BJ (cell line): ENCODE data around the gene FAM20B. TPM values are rescaled to one million over a fixed set of nuclear protein-coding genes. Genes with fewer than 3 reads are reported as not detected.

Experiments
- CTCF ChIA-PET: fragments of 350-600 bp; formaldehyde crosslinking; extraction: SDS; loops from one replicate; lab custom pipeline; 2021; ENCODE audit warnings: antibody characterized with exemption, inconsistent platforms; lab: Yijun Ruan, JAX
- POLR2A ChIA-PET: fragments of 300-600 bp; sonication (Branson Sonifier 250); formaldehyde crosslinking; extraction: SDS; loops from one replicate; lab custom pipeline; 2021; ENCODE audit warnings: antibody characterized with exemption; lab: Charles Lee
- DNase-seq: peaks from one replicate; pipeline ENCODE4 v3.0.0-alpha.2; 2011; ENCODE audit warnings: low read depth
- H3K27me3 ChIP-seq: 2 replicates; pipeline ENCODE4 v1.6.0; 2011; ENCODE audit warnings: low read length; ENCODE audit not compliant: control insufficient read depth, insufficient read depth
- H3K36me3 ChIP-seq: 2 replicates; pipeline ENCODE4 v1.5.1; 2011; ENCODE audit warnings: low read length; ENCODE audit not compliant: control insufficient read depth, insufficient read depth
- H3K4me3 ChIP-seq: 2 replicates; pipeline ENCODE4 v1.5.1; 2011; ENCODE audit warnings: low read depth, mild to moderate bottlenecking, control low read depth, low read length
- polyA plus RNA-seq: library from polyadenylated mRNA; depleted of rRNA; stranded (reverse); fragments of >200 nt; gene quantifications from 2 replicates; pipeline ENCODE4 v1.2.3, GENCODE V29; 2011
- TF ChIP-seq, protein P1 (sequence below): IDR thresholded peaks from 2 replicates; pipeline ENCODE4 v1.5.1; 2011; ENCODE audit warnings: low read depth, mild to moderate bottlenecking, control low read depth, inconsistent platforms, low read length, moderate library complexity; ENCODE audit not compliant: insufficient read depth

The FAM20B gene
- polyA plus RNA-seq, 1 experiment = 36.2 TPM

DNA sequence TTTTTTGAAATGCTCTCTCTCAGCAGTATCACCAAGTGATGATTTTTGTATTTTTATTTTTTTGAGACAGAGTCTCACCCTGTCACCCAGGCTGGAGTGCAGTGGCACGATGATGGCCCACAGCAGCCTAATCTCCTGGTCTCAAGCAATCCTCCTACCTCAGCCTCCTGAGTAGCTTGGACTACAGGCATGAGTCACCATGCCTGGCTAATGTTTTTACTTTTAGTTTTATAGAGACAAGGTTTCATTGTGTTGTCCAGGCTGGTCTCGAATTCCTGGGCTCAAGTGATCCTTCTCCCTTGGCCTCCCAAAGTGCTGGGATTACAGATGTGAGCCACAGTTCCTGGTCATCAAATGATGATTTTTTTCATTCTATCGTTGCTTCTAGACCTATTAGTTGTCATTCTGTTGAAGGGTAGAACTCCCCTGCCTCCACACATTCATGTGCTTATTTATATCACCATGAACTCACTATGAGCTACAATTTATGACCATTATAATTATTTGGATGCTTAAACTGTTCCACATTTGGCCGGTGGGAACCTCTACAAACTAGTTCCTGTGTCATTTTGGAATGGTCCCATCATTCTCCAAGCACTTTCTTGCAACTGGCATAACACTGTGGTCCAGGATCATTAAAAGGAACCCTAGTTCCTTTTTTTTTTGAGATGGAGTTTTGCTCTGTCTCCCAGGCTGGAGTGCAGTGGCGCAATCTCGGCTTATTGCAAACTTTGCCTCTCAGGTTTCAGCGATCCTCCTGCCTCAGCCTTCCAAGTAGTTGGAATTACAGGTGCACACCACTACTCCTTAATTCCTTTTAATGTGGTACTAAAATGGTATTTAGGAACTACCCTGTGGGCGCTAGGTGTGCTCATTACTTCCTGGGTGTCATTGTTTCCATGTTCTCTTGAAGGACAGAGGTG is 35.9 kb downstream of the FAM20B start:
- CTCF ChIA-PET = interaction anchor here (0.7 kb wide), 1 partner anchor 52 kb away, joined by 4 read pairs; no protein-coding TSS in a partner anchor
- H3K4me3 ChIP-seq = no peak overlapping the region
- peaks cover 11% of the 10 kb centered on the region for H3K36me3 ChIP-seq
- no peaks in the 10 kb centered on the region for H3K27me3 ChIP-seq
- POLR2A ChIA-PET = no interaction called here
- TF ChIP-seq, protein P1, sequence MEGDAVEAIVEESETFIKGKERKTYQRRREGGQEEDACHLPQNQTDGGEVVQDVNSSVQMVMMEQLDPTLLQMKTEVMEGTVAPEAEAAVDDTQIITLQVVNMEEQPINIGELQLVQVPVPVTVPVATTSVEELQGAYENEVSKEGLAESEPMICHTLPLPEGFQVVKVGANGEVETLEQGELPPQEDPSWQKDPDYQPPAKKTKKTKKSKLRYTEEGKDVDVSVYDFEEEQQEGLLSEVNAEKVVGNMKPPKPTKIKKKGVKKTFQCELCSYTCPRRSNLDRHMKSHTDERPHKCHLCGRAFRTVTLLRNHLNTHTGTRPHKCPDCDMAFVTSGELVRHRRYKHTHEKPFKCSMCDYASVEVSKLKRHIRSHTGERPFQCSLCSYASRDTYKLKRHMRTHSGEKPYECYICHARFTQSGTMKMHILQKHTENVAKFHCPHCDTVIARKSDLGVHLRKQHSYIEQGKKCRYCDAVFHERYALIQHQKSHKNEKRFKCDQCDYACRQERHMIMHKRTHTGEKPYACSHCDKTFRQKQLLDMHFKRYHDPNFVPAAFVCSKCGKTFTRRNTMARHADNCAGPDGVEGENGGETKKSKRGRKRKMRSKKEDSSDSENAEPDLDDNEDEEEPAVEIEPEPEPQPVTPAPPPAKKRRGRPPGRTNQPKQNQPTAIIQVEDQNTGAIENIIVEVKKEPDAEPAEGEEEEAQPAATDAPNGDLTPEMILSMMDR = no peak
- DNase-seq = no peak

DNA sequence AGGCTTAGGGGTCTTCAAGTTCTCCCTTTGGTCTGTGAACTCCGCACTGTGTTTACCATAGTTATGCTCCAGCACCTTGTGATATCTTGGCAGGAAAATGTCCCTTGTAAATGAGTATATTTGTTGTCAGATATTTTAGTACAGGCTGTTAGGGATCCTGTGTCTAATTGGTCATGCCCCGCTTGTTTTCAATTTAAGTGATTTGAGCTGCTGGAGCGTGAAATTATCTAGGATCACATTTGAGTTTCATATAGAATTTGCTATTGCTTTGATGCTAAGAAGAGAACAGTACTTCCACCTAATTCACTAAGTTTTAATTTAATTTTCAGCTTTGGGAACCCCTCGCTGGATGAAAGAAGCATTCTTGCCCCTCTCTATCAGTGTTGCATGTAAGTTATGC is 40.8 kb downstream of the FAM20B start:
- H3K36me3 ChIP-seq = peaks cover 14% of the 10 kb centered on the region
- TF ChIP-seq, protein P1 = no peak
- ChIA-PET CTCF (no interaction called here), POLR2A (no interaction called here)
- H3K27me3 ChIP-seq = no peaks in the 10 kb centered on the region
- DNase-seq = no peak
- no peak overlapping the region for H3K4me3 ChIP-seq

DNA sequence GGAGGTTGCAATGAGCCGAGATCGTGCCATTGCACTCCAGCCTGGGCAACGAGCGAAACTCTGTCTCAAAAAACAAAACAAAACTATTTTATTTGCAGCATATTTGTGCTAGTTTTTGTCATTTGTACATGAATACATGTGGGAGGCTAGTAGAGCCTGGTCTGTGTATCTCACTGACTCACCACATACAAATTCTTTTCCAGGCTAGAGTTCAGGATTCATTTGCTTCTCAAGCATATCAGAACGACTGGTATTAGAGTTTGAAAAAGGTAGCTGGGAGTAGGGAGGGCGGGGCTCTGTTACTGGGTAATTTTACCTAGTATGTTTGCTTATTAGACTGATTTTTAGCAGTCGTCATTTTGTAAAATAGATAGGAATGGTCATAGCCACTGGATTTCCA is 51.7 kb downstream of the FAM20B start:
- TF ChIP-seq, protein P1 = no peak
- CTCF ChIA-PET = interaction anchor here (0.8 to 1.4 kb wide), 3 partner anchors 8 to 293 kb away, joined by 3 read pairs; no protein-coding TSS in a partner anchor
- Histone ChIP-seq H3K36me3 (no peaks in the 10 kb centered on the region), H3K27me3 (no peaks in the 10 kb centered on the region), H3K4me3 (no peak overlapping the region)
- no peak for DNase-seq
- POLR2A ChIA-PET = no interaction called here

DNA sequence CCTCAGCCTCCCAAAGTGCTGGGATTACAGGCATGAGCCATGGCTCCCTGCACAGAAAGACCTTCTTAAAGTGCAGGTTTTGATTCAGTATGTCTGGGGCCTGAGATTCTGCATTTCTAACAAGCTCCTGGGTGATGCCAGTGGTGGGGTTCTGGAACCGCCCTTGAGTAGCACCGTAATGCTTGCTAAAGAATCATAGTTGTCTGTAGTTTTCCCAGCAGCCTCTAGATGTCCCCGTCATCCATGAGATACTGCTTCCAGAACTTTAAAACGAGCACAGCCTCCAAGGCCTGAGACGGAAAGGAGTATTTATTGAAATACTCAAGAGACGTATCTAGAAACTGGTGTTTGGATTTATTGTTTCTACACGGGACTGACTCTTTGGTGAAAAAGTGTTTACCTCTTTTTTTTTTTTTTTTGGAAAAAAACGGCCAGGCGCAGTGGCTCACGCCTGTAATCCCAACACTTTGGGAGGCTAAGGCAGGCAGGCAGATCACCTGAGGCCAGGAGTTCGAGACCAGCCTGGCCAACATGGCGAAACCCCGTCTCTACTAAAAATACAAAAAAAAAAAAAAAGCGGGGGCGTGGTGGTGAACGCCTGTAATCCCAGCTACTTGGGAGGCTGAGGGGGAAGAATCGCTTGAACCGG is 53.5 kb downstream of the FAM20B start:
- no peak overlapping the region for H3K4me3 ChIP-seq
- no peaks in the 10 kb centered on the region for H3K36me3 ChIP-seq
- POLR2A ChIA-PET = no interaction called here

More for the DNA sequence above, 53.5 kb downstream of the FAM20B start:
- no peaks in the 10 kb centered on the region for H3K27me3 ChIP-seq
- TF ChIP-seq, protein P1 = peak; percentile 72
- CTCF ChIA-PET = interaction anchor here (0.6 to 1.7 kb wide), 23 partner anchors 9 to 517 kb away, joined by 3 to 10 read pairs (median 3); no protein-coding TSS in a partner anchor
- no peak for DNase-seq
